Astrocyte of the cerebellum (primary cell): ENCODE data around the gene ECT2L.

ENCODE experiments used
- DNase-seq: peaks from one replicate; pipeline ENCODE4 v3.0.0-alpha.2; 2011; ENCODE audit warnings: low read depth
- H3K4me3 ChIP-seq: 2 replicates; pipeline ENCODE4 v1.5.1; 2011; ENCODE audit warnings: mild to moderate bottlenecking, low read depth, low read length, moderate library complexity
- CTCF ChIP-seq: IDR thresholded peaks from 2 replicates; pipeline ENCODE4 v1.5.1; 2012; ENCODE audit warnings: low read length, low read depth, moderate library complexity, mild to moderate bottlenecking; ENCODE audit errors: missing control alignments
- in situ Hi-C: cut with HindIII; loops from 2 replicates; pipeline ENCODE4 v1.10.0; 2017; ENCODE audit warnings: low sequenced_read_pairs

The ECT2L gene

GRCh38 chr6:138785980-138786379 lies 9.9 kb upstream of the ECT2L start:
- H3K4me3 ChIP-seq: no peak overlapping the region
- TF ChIP-seq CTCF: no peak
- DNase-seq: no peak
- in situ Hi-C loops: no loop called here

- no peak for TF ChIP-seq CTCF
- H3K4me3 ChIP-seq: no peak overlapping the region
- in situ Hi-C loops: no loop called here
- no peak for DNase-seq
Measured at GRCh38 chr6:138787138-138787537, 8.7 kb upstream of the ECT2L start.

- in situ Hi-C loops: no loop called here
- TF ChIP-seq CTCF: no peak
- no peak for DNase-seq
- H3K4me3 ChIP-seq: no peak overlapping the region
Measured at GRCh38 chr6:138796771-138797170, 884 bp downstream of the ECT2L start.

GRCh38 chr6:138797806-138798446 lies 2.0 kb downstream of the ECT2L start:
- DNase-seq: no peak
- TF ChIP-seq CTCF: no peak
- in situ Hi-C loops: no loop called here
- no peak overlapping the region for H3K4me3 ChIP-seq

GRCh38 chr6:138800377-138801150 lies 4.7 kb downstream of the ECT2L start:
- TF ChIP-seq CTCF: no peak
- in situ Hi-C loops: no loop called here
- no peak for DNase-seq
- no peak overlapping the region for H3K4me3 ChIP-seq

GRCh38 chr6:138803331-138803730 lies 7.4 kb downstream of the ECT2L start:
- DNase-seq: no peak

More at GRCh38 chr6:138803331-138803730, 7.4 kb downstream of the ECT2L start:
- TF ChIP-seq CTCF: no peak
- in situ Hi-C loops: no loop called here
- no peak overlapping the region for H3K4me3 ChIP-seq
